ENCODE data around the gene IQCE. TPM values are rescaled to one million over a fixed set of nuclear protein-coding genes. Genes with fewer than 3 reads are reported as not detected.

IQCE gene
- total and polyA plus RNA-seq, 11 donors, result 5.0 to 14.1 (median 10.3) TPM

DNA sequence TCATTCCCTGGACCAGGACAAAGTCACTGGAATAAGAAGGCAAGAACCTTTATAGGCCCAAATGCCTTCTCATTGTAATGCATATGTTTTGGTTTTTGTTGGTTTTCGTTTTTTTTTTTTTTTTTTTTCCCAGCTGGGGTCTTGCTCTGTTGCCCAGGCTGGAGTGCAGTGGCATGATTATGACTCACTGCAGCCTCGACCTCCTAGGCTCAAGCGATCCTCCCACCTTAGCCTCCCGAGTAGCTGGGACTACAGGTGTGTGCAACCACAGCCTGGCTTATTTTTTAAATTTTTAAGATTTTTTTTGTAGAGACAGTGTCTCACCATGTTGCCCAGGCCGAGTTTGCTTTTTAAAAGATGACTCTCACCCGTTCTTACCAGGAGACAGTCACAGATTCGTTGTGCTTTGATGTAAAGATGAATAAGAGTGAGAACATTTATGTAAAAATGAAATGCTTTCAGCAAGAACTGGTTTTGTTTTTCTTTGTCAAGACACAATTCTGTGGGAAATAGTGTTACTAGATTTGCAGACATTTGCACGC, 7.6 kb downstream of the IQCE start:
- WGBS, 4 donors, result 87 to 88% (median 88%) methylated on average over 8 of the region's 8 CpGs
- peak overlapping the region in 2 of 12 donors; percentile 30 to 40 for H3K4me3 ChIP-seq
- intact Hi-C loops (cut with DNase I), result loop anchor here in 8 of 10 donors (2.0 to 10.0 kb wide), 6 partner anchors 92 to 118 kb away; partner anchors contain the start of genes AMZ1 (in 1 of the 8) and GRIFIN (in 1 of the 8)
- no peaks in the 10 kb centered on the region for H3K9me3 ChIP-seq
- no peaks in the 10 kb centered on the region for H3K27me3 ChIP-seq
- TF ChIP-seq CTCF (IDR thresholded peaks at IDR 0.05), result no peak
- no peak for TF ChIP-seq POLR2A (IDR thresholded peaks at IDR 0.05)
- no peak for DNase-seq
- no peak for ATAC-seq
- peaks cover 0 to 19% (median 9%) of the 10 kb centered on the region in 12 donors for H3K4me1 ChIP-seq
- H3K36me3 ChIP-seq, result peaks cover 0 to 6% (median 0%) of the 10 kb centered on the region in 9 donors
- H3K27ac ChIP-seq, result no peak overlapping the region

DNA sequence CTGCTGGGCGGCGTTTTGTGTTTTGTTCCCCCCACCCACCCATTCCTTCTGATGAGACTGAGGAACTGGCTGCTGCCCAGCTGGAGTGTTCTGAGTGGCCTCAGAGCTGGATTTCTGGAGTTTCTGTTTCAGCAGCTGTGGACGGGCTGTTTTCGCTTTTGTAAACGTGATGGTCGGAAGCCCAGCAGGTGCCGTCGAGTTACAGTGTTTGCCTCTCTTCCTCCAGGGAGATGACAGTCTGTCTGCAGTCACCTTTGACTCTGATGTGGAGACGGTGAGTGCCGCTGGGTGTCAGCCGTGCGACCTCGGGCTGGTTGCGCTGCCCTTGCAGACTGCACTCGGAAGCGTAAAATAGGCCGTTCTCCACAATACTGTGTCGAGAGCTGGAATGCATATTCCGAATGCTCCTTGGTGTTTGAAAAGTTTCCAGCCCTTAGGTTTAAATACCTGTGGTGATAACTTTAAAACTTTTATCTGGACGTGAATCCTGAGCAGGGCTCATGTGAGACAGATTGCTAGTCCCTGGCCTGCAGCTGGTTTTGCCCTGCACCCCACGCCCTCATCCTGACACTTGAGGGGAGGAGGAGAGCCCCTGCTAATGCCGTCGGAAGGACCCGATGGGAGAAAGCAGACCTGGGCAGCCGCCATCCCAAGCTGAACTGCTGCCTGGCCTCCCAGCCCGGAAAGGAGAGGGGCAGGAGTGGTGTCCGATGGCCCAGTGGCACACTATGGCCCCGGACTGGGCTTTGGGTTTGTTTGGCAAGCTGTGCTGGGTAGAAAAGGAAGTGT, 8.3 kb downstream of the IQCE start:
- TF ChIP-seq CTCF (IDR thresholded peaks at IDR 0.05), result peak in 3 of 12 donors; percentile 4 to 27 (median 13)
- TF ChIP-seq POLR2A (IDR thresholded peaks at IDR 0.05), result no peak
- WGBS, 4 donors, result 52 to 74% (median 60%) methylated on average over 26 to 28 of the region's 28 CpGs
- peaks cover 0 to 19% (median 9%) of the 10 kb centered on the region in 12 donors for H3K4me1 ChIP-seq
- no peak overlapping the region for H3K27ac ChIP-seq
- intact Hi-C loops (cut with DNase I), result loop anchor here (1.0 to 10.0 kb wide), 7 partner anchors 92 to 118 kb away; partner anchors contain the start of genes AMZ1 (in 1 of the 10) and GRIFIN (in 1 of the 10)
- peak; percentile 75 to 83 (median 82) for ATAC-seq
- H3K36me3 ChIP-seq, result peaks cover 0 to 12% (median 6%) of the 10 kb centered on the region in 9 donors
- no peaks in the 10 kb centered on the region for H3K27me3 ChIP-seq
- DNase-seq, result peak in 2 of 5 donors; percentile 32 to 52
- no peaks in the 10 kb centered on the region for H3K9me3 ChIP-seq
- peak overlapping the region in 6 of 12 donors; percentile 2 to 47 (median 35) for H3K4me3 ChIP-seq

- ATAC-seq (peak; percentile 79 to 93 (median 84)), DNase-seq (peak in 4 of 5 donors; percentile 43 to 72 (median 48))
- 34 to 39% (median 37%) methylated on average over 15 to 16 of the region's 16 CpGs for WGBS, 4 donors
- Histone ChIP-seq H3K36me3 (peaks cover 0 to 19% (median 12%) of the 10 kb centered on the region in 9 donors), H3K9me3 (no peaks in the 10 kb centered on the region), H3K27me3 (no peaks in the 10 kb centered on the region), H3K4me1 (peaks cover 0 to 19% (median 9%) of the 10 kb centered on the region in 12 donors), H3K27ac (no peak overlapping the region), H3K4me3 (peak overlapping the region in 2 of 12 donors; percentile 2 to 40)
- TF ChIP-seq CTCF (IDR thresholded peaks at IDR 0.05), result peak; percentile 46 to 70 (median 60)
- TF ChIP-seq POLR2A (IDR thresholded peaks at IDR 0.05), result no peak
- intact Hi-C loops (cut with DNase I), result loop anchor here (1.0 to 10.0 kb wide), 7 partner anchors 93 to 117 kb away; partner anchors contain the start of genes AMZ1 (in 1 of the 10) and GRIFIN (in 1 of the 10)
These were observed 9.0 kb downstream of the IQCE start for GRCh38 chr7:2567679-2568278.
